Activated CD4-positive, alpha-beta T cell treated with anti-CD3 and anti-CD28 coated beads for 1 hour (primary cell): ENCODE measurements around the gene CLCC1.
"Not testable (repeated sequence)": the region's sequence is repeated elsewhere in the genome, so short reads cannot be mapped to it uniquely, and the experiment has no call there.

ENCODE experiments used
- DNase-seq: peaks from one replicate; pipeline ENCODE4 v3.0.0-alpha.2; 2020

The CLCC1 gene

GRCh38 chr1:108963052-108963686 lies at the start of gene CLCC1:
Gene CLCC1, minus strand, starts transcription at chr1:108963484. Its CDS starts 13,047 bp downstream, at chr1:108950437.
- DNase-seq = peak; percentile 82

GRCh38 chr1:109011335-109011734 lies 48.1 kb upstream of the CLCC1 start:
- no peak for DNase-seq

- not testable (repeated sequence) for DNase-seq
Observed at GRCh38 chr1:108996622-108997021, 33.3 kb upstream of the CLCC1 start.

- no peak for DNase-seq
Observed at GRCh38 chr1:108983114-108983513, 19.8 kb upstream of the CLCC1 start.

- DNase-seq = no peak
Observed at GRCh38 chr1:108976658-108977057, 13.4 kb upstream of the CLCC1 start.

- no peak for DNase-seq
Observed at GRCh38 chr1:108972951-108973350, 9.7 kb upstream of the CLCC1 start.

GRCh38 chr1:108969346-108969745 lies 6.1 kb upstream of the CLCC1 start:
- no peak for DNase-seq

GRCh38 chr1:108962681-108963051 lies 618 bp downstream of the CLCC1 start:
- no peak for DNase-seq

GRCh38 chr1:108961752-108962486 lies 1.4 kb downstream of the CLCC1 start:
- DNase-seq = no peak

GRCh38 chr1:108961198-108961597 lies 2.1 kb downstream of the CLCC1 start:
- no peak for DNase-seq

- DNase-seq = no peak
Observed at GRCh38 chr1:108960719-108961118, 2.6 kb downstream of the CLCC1 start.

- DNase-seq = no peak
Observed at GRCh38 chr1:108957888-108958287, 5.4 kb downstream of the CLCC1 start.

GRCh38 chr1:108955881-108956280 lies 7.4 kb downstream of the CLCC1 start:
- no peak for DNase-seq

GRCh38 chr1:108955111-108955510 lies 8.2 kb downstream of the CLCC1 start:
- DNase-seq = no peak

GRCh38 chr1:108953452-108953851 lies 9.8 kb downstream of the CLCC1 start:
- no peak for DNase-seq

- DNase-seq = no peak
Observed at GRCh38 chr1:108951242-108951641, 12.0 kb downstream of the CLCC1 start.

- no peak for DNase-seq
Observed at GRCh38 chr1:108949044-108949443, 14.2 kb downstream of the CLCC1 start.

- DNase-seq = no peak
Observed at GRCh38 chr1:108947871-108948525, 15.3 kb downstream of the CLCC1 start.

GRCh38 chr1:108936170-108936569 lies 27.1 kb downstream of the CLCC1 start:
- DNase-seq = no peak

- no peak for DNase-seq
Observed at GRCh38 chr1:108933944-108934343, 29.3 kb downstream of the CLCC1 start.

- not testable (repeated sequence) for DNase-seq
Observed at GRCh38 chr1:108927565-108927964, 35.7 kb downstream of the CLCC1 start.

- DNase-seq = no peak
Observed at GRCh38 chr1:108925920-108926319, 37.4 kb downstream of the CLCC1 start.

GRCh38 chr1:108916788-108917187 lies 46.5 kb downstream of the CLCC1 start:
- DNase-seq = no peak
